Measurements from ENCODE around the gene RDH11.

RDH11 gene

GRCh38 chr14:67641480-67641879, 54.1 kb downstream of the RDH11 start:
- Histone ChIP-seq H3K36me3 (ENCODE audit: control insufficient read depth, insufficient read depth, low read length) (no peaks in the 10 kb centered on the region), H3K4me3 (ENCODE audit: low read length) (no peak overlapping the region), H3K9ac (ENCODE audit: low read length) (no peak overlapping the region), H3K4me1 (ENCODE audit: control insufficient read depth, insufficient read depth, low read length) (no peaks in the 10 kb centered on the region), H3K27ac (ENCODE audit: low read depth, low read length) (no peak overlapping the region), H3K27me3 (ENCODE audit: control insufficient read depth, insufficient read depth, low read length) (no peaks in the 10 kb centered on the region)

- Histone ChIP-seq H3K4me3 (ENCODE audit: low read length) (no peak overlapping the region), H3K36me3 (ENCODE audit: control insufficient read depth, insufficient read depth, low read length) (no peaks in the 10 kb centered on the region), H3K27ac (ENCODE audit: low read depth, low read length) (no peak overlapping the region), H3K9ac (ENCODE audit: low read length) (no peak overlapping the region), H3K4me1 (ENCODE audit: control insufficient read depth, insufficient read depth, low read length) (no peaks in the 10 kb centered on the region), H3K27me3 (ENCODE audit: control insufficient read depth, insufficient read depth, low read length) (no peaks in the 10 kb centered on the region)
These were observed 56.9 kb downstream of the RDH11 start for GRCh38 chr14:67638642-67639041.

- Histone ChIP-seq H3K27ac (ENCODE audit: low read depth, low read length) (no peak overlapping the region), H3K27me3 (ENCODE audit: control insufficient read depth, insufficient read depth, low read length) (no peaks in the 10 kb centered on the region), H3K4me3 (ENCODE audit: low read length) (no peak overlapping the region), H3K36me3 (ENCODE audit: control insufficient read depth, insufficient read depth, low read length) (no peaks in the 10 kb centered on the region), H3K4me1 (ENCODE audit: control insufficient read depth, insufficient read depth, low read length) (no peaks in the 10 kb centered on the region), H3K9ac (ENCODE audit: low read length) (no peak overlapping the region)
These were observed 59.1 kb downstream of the RDH11 start for GRCh38 chr14:67636361-67636919.

- no peak overlapping the region for H3K27ac ChIP-seq (ENCODE audit: low read depth, low read length)
- H3K9ac ChIP-seq (ENCODE audit: low read length): no peak overlapping the region
- no peaks in the 10 kb centered on the region for H3K36me3 ChIP-seq (ENCODE audit: control insufficient read depth, insufficient read depth, low read length)
- no peak overlapping the region for H3K4me3 ChIP-seq (ENCODE audit: low read length)
- H3K27me3 ChIP-seq (ENCODE audit: control insufficient read depth, insufficient read depth, low read length): no peaks in the 10 kb centered on the region
- no peaks in the 10 kb centered on the region for H3K4me1 ChIP-seq (ENCODE audit: control insufficient read depth, insufficient read depth, low read length)
These were observed 62.0 kb downstream of the RDH11 start for GRCh38 chr14:67633451-67634147.

GRCh38 chr14:67630938-67631337, 64.6 kb downstream of the RDH11 start:
- H3K9ac ChIP-seq (ENCODE audit: low read length): no peak overlapping the region
- no peaks in the 10 kb centered on the region for H3K4me1 ChIP-seq (ENCODE audit: control insufficient read depth, insufficient read depth, low read length)
- no peak overlapping the region for H3K4me3 ChIP-seq (ENCODE audit: low read length)
- no peak overlapping the region for H3K27ac ChIP-seq (ENCODE audit: low read depth, low read length)
- no peaks in the 10 kb centered on the region for H3K36me3 ChIP-seq (ENCODE audit: control insufficient read depth, insufficient read depth, low read length)
- no peaks in the 10 kb centered on the region for H3K27me3 ChIP-seq (ENCODE audit: control insufficient read depth, insufficient read depth, low read length)

- Histone ChIP-seq H3K9ac (ENCODE audit: low read length) (no peak overlapping the region), H3K27ac (ENCODE audit: low read depth, low read length) (no peak overlapping the region), H3K4me3 (ENCODE audit: low read length) (no peak overlapping the region), H3K4me1 (ENCODE audit: control insufficient read depth, insufficient read depth, low read length) (no peaks in the 10 kb centered on the region), H3K27me3 (ENCODE audit: control insufficient read depth, insufficient read depth, low read length) (no peaks in the 10 kb centered on the region), H3K36me3 (ENCODE audit: control insufficient read depth, insufficient read depth, low read length) (no peaks in the 10 kb centered on the region)
These were observed 65.4 kb downstream of the RDH11 start for GRCh38 chr14:67630186-67630585.

- H3K27ac ChIP-seq (ENCODE audit: low read depth, low read length): no peak overlapping the region
These were observed 68.0 kb downstream of the RDH11 start for GRCh38 chr14:67627519-67627918.

More at GRCh38 chr14:67627519-67627918, 68.0 kb downstream of the RDH11 start:
- Histone ChIP-seq H3K9ac (ENCODE audit: low read length) (no peak overlapping the region), H3K4me3 (ENCODE audit: low read length) (no peak overlapping the region), H3K4me1 (ENCODE audit: control insufficient read depth, insufficient read depth, low read length) (peaks cover 2% of the 10 kb centered on the region), H3K27me3 (ENCODE audit: control insufficient read depth, insufficient read depth, low read length) (no peaks in the 10 kb centered on the region), H3K36me3 (ENCODE audit: control insufficient read depth, insufficient read depth, low read length) (no peaks in the 10 kb centered on the region)

All from rectal smooth muscle tissue (tissue), 1 donor.